Suppressor macrophage treated with lipopolysaccharide for 4 hours (primary cell): ENCODE data around the gene CDH18.
"Not testable (repeated sequence)": the region's sequence is repeated elsewhere in the genome, so short reads cannot be mapped to it uniquely, and the experiment has no call there.

Experiments
- DNase-seq: peaks from one replicate; pipeline ENCODE4 v3.0.0-alpha.2; 2020

The CDH18 gene

GRCh38 chr5:19855031-19855430 is 133.0 kb downstream of the CDH18 start:
- DNase-seq = no peak

GRCh38 chr5:19853616-19854240 is 134.3 kb downstream of the CDH18 start:
- no peak for DNase-seq

GRCh38 chr5:19837536-19838174 is 150.3 kb downstream of the CDH18 start:
- no peak for DNase-seq

DNA sequence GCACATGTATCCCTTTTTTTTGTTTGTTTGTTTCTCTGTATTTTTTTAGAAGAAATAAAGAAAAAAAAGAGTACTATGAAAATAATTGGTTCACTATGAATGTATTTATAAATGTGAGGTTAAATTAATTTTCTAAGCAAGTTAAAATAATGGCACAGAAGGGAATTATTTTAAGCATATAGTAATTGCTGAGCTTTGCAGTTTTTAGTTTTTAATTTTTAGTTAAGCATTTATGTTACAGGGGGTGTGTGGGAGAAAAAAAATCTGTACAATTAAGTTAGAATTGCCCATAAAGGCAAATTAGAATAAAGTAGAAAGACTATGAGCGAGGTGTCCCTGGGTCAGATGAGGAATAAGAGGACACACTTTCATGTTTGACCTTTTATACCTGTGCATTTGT is 152.6 kb downstream of the CDH18 start:
- no peak for DNase-seq

DNA sequence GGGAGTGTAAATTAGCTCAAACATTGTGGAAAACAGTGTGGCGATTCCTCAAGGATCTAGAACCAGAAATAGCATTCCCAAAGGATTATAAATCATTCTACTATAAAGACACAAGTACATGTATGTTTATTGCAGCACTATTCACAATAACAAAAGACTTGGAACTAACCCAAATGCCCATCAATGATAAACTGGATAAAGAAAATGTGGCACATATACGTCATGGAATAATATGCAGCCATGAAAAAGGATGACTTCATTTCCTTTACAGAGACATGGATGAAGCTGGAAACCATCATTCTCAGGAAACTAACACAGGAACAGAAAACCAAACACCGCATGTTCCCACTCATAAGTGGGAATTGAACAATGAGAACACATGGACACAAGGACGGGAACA is 175.3 kb downstream of the CDH18 start:
- DNase-seq = not testable (repeated sequence)

- DNase-seq = no peak
These were observed 181.2 kb downstream of the CDH18 start for GRCh38 chr5:19806756-19807155.

GRCh38 chr5:19802686-19803085 is 185.3 kb downstream of the CDH18 start:
- DNase-seq = no peak

DNA sequence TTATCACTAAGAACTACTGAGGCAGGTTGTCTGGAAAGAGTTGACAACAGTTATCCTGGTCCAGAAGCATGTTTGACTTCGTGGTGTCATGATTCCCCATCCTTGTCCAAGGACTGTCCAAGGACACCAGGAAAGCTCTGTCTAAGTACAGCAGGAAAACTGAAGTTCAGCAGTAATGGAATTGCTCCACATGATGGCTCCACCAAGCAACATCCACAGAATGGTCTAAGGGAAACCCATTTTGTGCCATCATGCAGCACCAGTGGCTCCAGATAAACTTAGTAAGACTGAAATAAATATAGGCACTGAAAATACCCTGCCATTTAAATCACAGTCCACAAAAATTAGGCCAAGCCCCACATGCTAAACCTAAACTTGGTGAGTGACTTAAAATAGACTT is 192.8 kb downstream of the CDH18 start:
- no peak for DNase-seq

DNA sequence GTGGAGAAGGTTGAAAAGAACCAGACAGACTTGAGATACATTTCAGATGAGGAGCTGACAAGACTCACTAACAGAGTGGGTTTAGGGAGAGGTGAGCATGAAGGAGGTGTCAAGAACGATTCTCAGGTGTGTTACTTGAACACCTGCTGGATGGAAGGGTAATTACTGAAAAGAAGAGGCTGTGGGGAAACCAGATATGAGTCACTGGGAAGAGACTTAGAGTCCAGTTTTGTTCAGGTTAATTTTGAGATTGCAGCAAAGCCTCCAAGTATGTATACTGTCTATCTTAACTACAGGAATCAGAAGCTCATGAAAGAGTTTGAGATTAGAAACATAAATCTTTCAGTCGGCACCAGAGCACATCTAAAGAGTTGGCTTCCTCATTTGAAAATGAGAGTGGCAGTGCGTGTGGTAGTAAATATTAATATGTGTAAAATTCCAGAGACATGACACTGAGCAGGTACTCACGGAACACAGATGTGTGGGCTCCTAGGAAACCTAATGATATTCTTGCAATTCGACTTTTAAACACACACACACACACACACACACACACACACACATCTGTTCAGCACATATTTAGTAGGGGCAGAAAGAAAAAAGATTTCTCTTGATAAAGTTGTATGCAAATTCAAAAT is 197.1 kb downstream of the CDH18 start:
- no peak for DNase-seq

DNA sequence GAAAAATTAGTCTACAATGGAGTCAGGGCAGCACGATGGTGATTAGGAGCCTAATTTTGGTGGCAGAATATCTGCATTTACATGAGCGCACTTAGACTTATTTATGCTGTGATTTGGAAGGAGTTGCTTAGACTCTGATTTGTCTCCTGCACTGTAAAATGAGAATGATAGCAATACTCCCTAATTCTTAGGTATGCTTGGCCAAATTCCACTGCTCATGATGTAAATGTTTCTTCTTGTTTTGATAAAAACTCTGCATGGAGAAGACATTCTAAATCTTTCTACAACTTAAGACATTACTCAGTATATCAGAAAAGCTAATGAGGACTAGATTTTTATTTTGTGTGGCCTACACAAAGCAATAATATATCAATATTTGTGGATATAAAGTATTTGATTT is 205.4 kb downstream of the CDH18 start:
- no peak for DNase-seq

DNA sequence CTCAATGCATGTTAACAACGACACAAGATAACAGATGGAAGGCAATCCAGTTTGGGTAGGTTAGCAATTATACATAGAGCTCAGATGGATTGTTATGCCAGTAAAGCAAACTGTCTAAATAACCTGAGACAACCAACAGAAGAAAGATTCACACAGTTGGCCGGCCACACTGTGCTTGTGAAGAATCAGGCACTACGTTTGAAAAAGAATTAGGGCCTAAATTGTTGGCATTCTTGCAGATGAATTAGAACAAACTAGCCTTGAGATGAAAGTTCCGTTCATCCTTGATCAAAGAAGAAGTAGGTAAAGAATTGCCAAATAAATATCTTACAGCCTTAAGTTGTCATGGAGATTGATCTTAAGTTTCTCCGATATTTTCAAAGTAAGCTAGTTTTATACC is 210.6 kb downstream of the CDH18 start:
- DNase-seq = no peak

GRCh38 chr5:19776886-19777285 is 211.1 kb downstream of the CDH18 start:
- DNase-seq = not testable (repeated sequence)

DNA sequence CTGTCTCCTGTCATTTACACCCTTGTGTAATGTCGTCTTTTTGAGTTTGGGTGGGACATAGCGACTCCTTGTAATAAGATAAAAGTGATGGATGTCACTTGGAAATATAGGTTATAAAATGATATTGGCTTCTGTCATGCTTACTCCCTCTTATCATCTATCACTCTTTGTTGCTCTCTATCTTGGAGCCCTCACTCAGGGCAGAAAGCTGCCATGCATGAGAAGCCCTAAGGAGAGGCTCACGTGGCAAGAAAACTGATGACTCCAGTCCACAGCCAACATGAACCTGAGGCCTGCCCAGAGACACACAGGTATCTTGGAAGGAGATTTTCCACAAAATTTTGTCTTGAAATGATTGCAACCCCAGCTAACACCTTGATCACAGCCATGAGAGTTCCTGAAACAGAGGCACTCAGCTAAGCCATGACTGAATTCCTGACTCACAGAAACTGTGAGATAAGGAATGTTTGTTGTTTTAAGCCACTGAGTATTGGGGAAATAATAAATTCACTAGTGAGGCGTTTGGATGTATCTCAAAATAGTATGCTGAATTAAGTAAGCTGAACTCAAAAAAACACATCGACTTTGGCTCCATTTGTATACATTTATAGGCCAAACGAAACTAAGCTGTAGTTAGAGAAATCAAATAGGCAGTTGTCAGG is 216.7 kb downstream of the CDH18 start:
- no peak for DNase-seq

DNA sequence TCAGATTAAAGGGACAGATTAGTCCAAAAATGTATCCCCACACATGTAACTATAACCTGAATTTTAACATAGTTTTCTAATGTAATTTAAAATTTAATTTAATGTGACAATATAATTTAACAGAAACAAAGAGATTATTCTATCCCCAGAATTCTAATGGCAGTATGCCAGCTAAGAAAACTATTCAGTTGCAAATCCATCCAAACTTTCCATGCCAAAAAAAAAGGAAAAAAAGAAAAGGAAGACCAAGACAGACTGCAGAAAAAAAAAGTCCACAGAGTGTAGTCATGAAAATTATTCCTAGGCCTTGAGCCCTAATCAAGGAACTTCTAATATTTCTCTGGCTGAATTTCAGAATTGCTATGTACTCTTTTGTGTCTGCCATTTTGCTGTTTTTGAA is 217.6 kb downstream of the CDH18 start:
- no peak for DNase-seq

GRCh38 chr5:19767987-19768386 is 220.0 kb downstream of the CDH18 start:
- DNase-seq = no peak

GRCh38 chr5:19753579-19753978 is 234.4 kb downstream of the CDH18 start:
- DNase-seq = no peak

DNA sequence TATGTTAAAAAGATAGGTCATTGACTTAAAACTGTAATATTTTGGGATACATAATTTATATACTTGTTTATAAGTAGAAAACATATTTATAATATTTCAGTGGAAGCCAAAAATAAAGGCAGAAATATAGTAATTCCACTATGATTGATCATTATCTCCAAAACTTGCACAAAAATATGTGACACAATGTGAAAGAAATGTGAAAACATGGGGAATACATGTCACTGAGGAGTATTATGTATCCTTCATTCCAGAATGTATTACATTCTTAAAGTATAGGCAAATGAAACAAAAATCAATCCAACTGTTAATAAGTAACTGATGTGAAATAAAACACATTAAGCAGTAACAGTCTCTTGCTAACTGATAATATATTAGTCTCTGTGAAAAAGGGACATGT is 236.7 kb downstream of the CDH18 start:
- DNase-seq = no peak

GRCh38 chr5:19745247-19745646 is 242.8 kb downstream of the CDH18 start:
- DNase-seq = no peak

GRCh38 chr5:19739671-19740070 is 248.3 kb downstream of the CDH18 start:
- DNase-seq = no peak

GRCh38 chr5:19734776-19735175 is 253.2 kb downstream of the CDH18 start:
- DNase-seq = no peak

- DNase-seq = no peak
These were observed 254.1 kb downstream of the CDH18 start for GRCh38 chr5:19733612-19734495.

DNA sequence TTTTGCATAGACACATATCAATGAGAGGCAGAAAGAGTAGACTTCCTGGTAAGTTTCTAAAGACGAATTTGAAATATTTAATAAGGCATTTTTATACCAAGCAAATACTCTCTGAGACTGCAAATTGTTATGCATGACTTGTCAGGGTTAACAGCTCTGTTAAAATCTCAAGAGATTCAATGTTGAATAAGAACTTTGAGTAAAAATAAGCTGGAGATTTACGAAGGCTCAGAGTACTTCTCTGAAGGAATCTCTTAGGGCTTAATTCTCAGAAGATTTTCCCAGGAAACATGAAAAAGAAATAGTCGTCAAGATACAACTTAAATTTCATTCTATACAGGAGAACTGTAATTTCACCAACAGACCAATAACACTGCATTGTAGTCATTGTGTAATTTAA is 259.4 kb downstream of the CDH18 start:
- DNase-seq = no peak

DNA sequence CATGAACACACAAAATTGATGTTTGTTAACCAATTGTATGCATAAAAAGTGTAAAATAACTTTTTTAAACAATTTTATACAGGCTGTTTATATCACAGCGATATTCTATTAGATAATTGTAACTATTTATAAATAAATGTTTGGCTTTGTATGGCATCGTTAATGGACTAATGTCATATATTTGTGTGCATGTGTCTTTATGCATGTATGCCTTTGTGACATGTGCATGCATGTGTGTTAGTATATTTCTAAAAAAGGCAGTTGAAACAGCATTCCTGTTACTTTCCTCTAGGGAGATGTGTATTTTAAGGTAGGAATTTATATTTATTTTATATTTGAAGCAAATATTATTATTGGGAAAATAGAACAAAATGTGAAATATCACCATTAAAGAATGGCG is 268.9 kb downstream of the CDH18 start:
- DNase-seq = no peak
